Ramos (cell line): ENCODE measurements around the gene RFT1.

ENCODE experiments used
- in situ Hi-C: fragments of 300-500 bp; cut with MboI; formaldehyde crosslinking; loops from one replicate; pipeline ENCODE4 v1.14.3; 2022; ENCODE audit warnings: low sequenced_read_pairs; ENCODE audit not compliant: unreplicated experiment

RFT1 gene

DNA sequence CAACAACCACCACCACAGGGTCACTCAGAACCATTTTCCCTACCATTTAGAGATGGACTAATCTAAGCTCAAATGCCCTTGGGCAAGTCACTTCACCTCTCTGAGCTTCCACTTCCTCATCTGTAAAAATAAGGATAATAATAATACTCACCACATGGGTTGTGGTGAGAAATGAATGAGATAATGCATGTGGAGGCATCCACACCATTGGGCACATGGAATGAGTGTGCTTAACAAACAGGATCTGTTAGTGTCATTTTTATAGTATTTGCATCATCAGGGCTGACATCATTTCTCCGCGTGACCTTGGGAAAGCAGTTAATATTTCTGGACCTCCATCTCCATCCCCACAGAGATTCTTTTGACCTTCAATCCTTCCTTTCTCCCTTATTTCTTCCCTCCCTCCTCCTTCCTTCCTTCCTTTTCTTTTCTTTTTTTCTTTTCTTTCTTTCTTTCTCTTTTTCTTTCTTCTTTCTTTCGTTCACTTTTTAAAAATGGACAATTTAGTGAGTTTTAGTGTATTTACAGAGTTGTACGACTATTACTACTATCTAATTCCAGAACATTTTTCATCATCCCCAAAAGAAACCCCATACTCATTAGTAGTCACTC lies 7.7 kb upstream of the RFT1 start:
- in situ Hi-C loops: no loop called here

DNA sequence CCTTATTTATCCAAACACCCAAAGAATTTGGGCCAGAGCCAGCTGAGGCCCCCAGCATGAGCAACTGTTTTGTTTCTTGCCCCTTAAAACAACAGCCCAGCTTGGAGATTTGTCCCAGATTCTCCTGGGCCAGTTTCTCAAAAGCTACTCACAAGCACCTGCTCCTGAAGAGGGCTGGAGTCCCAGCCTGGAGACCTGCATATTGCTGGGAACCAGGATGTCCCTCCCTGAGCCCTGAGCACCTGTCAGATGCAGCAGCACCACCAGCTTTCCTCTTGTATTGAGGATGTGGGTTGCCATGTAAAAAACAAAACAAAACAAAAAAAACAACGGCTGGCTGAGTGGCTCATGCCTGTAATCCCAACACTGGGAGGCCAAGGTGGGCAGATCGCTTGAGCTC lies 7.0 kb upstream of the RFT1 start:
- in situ Hi-C loops: no loop called here

DNA sequence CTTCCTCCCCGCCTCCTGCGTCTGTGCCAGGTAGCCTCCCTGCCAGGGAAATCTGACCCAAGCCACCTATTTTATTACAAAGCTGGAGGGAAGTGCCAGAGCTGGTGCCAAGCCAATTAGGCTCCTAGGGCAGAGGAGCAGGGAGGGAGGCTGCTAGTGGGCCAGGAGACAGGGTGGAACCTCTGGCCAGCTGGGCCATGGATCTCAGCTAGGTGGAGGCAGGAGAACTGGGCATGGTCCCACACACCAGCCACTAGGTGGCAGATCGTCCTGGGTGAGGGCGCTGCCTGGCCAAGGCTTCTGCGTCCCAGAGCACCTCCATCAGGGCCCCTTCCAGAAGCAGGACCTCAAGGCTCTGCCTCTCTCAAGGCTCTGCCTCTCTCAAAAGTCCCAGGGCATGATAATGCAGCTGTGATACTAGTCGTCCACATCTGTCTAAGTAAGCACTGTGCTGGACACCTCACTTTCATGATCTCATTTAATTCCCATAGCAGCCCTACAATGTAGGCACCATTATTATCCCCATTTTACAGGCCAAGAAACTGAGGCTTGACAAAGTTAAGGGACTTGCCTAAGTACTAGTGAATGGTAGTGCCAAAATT lies 4.5 kb upstream of the RFT1 start:
- in situ Hi-C loops: loop anchor here (5.0 kb wide), 1 partner anchor 63 kb away; no protein-coding TSS in a partner anchor

- in situ Hi-C loops: loop anchor here (5.0 kb wide), 1 partner anchor 65 kb away; no protein-coding TSS in a partner anchor
Measured at GRCh38 chr3:53132347-53132746, 2.1 kb upstream of the RFT1 start.

GRCh38 chr3:53131096-53131495 lies 861 bp upstream of the RFT1 start:
- in situ Hi-C loops: loop anchor here (5.0 kb wide), 1 partner anchor 66 kb away; no protein-coding TSS in a partner anchor

DNA sequence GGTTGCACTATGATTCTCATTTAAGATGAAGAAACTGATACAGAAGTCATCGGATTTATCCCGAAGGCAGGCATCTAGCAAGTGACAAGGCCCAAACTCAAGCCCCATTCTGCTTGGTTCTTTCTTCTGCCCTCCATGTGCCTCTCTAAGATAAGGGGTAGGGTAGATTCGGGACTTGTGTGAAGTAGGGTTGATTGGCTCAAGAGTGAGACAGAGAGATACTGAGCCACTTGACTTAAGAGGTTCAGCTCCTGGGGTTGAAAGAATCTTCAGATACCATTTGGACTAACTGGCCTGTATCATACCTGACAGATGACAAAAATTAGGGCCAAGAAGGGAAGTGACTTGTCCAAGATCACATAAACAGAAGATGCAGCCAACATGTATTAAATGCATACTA lies 891 bp downstream of the RFT1 start:
- in situ Hi-C loops: no loop called here

DNA sequence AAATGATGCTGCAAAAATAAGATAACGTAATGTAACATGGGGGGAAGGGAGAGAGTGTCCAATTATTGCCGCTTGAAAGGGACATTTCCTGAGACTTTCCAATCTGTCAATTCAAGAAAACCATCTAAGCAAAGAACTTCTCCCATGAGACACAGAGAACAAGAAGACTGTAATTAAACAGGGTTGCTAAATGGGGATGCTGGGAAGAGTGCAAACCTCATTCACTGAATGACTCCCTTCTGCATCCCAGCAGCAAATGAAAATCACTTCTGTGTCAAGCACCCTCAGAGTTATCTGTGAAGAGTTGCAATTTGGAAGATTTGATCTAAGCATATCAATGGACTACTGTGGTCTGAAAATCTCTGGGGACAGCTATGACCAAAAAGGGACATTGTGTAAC lies 3.6 kb downstream of the RFT1 start:
- in situ Hi-C loops: no loop called here

DNA sequence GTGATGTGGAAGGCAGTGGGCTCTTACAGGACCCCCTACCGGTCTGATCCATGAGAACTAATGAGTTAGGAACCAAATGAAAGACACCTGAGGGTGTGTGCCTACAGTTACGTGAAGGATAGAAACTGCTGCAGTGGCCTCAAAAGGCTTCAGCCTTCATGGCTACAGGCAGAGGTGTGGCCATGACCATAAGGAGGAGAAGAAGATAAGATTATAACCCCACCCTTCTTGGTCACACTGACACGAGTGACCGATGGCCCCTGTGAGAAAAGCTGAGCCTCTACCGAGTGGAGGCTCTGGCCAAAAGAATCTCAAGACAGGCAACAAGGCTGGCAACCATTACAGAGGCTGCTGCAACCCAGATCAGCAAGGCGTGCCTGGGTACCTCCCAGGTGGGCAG lies 6.3 kb downstream of the RFT1 start:
- in situ Hi-C loops: loop anchor here (25.0 kb wide), 1 partner anchor 588 kb away; no protein-coding TSS in a partner anchor

DNA sequence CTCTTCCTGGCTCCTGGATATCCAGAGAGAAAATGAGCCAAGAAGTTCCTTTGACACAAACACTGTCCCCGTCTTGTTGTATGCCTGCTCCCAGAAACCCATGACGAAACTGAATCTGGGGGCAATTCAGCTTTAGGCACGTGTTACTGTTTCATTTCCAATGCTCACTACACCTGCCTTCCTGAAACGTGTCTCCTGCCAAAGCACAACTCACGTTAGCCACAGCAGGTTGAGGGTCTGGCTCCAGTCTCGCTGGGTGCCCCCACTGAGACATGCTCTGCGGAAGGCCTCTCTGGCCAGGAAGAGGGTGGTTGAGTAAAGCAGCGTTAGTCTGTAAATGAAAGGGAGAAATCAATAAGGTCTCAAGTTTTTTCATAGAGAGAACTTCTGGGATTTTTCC lies 6.7 kb downstream of the RFT1 start:
- in situ Hi-C loops: loop anchor here (25.0 kb wide), 1 partner anchor 589 kb away; no protein-coding TSS in a partner anchor

DNA sequence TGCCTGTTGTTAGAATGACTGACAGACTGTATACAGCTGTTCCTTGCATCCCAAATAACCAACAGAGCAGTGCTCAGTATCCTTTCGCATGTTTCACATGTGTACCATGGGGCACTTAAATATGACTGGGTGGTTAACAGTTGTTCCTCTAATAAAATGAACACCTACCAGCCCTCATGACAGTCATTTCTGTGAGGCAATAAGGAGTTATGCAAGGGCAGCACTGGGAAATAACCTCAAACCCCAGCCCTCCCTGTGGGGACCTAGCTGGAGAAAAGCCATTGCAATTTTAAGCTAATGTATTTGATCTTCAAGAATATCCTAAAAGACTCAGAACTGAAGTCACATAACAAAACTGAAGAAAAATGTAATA lies 7.3 kb downstream of the RFT1 start:
- in situ Hi-C loops: loop anchor here (25.0 kb wide), 1 partner anchor 589 kb away; no protein-coding TSS in a partner anchor

DNA sequence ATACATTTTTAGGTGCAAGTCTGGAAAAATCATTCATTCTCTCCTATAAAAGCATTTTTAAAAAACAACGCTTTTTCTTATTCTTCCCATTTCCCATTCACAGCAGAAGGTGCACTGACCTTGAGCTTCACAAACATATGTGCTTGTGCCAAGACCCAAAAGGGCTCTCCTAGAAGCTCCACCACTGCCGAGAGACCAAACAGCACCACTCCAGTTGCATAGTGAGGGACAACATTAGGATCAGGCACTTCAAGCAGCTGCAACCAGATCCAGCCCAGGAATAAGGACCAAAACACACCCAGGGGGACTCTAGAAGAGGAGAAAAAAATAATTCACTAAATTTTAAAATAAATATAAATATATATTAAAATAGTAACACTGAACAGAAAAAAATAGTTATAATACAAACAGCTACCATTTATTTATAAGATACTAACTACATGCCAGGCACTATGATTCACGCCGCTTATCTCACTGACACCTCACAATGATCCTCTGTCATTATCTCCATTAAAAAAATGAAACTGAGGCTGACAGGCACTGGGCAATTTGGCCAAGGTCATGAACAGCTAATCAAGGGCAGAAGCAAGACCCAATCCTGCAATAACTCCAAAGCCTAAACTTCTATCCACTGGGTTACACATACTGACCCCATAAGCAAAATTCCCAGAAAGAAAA lies 7.8 kb downstream of the RFT1 start:
- in situ Hi-C loops: loop anchor here (25.0 kb wide), 1 partner anchor 590 kb away; no protein-coding TSS in a partner anchor

GRCh38 chr3:53120336-53120735 lies 9.9 kb downstream of the RFT1 start:
- in situ Hi-C loops: loop anchor here (25.0 kb wide), 1 partner anchor 592 kb away; no protein-coding TSS in a partner anchor

- in situ Hi-C loops: loop anchor here (25.0 kb wide), 1 partner anchor 595 kb away; no protein-coding TSS in a partner anchor
Measured at GRCh38 chr3:53116956-53117355, 13.3 kb downstream of the RFT1 start.

DNA sequence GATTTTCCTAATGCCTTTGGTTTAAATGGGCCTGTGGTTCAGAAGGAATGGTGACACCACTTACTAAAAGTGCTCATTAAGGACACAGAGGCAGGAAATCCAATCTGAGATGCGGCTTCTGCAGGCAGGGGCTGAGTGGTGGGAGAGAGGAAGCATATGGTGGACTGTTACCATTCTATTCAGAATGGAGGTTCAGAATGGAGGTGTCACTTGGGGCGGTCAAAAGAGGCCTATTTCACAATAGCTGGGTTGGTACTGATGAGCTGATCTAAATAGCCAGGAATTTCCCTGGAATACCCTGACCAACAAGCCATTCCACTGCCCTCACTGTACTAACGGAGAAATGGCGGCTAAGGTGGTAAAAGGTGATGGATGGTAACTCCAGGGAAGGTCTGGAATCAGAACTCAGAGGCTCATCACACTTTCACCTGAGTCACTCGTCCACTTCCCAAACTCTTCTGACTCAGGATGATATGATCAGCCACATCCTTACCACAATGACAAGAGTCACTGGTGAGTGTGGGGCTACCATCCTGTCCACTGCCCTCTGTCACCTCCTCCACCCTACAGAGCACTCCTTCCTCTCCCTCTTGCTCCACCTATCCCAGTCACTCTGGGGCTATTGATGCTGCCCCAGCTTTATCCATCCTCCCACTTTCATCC lies 15.7 kb downstream of the RFT1 start:
- in situ Hi-C loops: loop anchor here (25.0 kb wide), 1 partner anchor 598 kb away; no protein-coding TSS in a partner anchor

DNA sequence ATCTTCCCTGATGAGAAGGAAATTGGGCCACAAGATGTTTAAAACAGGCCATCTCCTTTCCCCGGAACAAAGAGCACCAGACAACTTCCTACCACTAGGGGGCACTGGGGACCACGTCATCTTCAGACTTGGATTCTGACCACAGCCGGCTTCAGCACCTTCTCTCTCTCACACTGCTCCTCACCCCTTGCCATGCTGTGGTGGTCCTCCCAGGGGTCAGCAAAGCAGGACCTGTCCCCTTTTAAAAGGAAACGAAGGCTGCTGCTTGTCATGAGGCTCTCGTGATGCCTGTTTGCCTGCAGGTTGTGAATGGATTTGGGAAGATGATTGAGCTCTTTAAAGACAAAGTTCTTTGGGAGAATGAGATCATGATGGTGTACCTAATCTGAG lies 16.2 kb downstream of the RFT1 start:
- in situ Hi-C loops: loop anchor here (25.0 kb wide), 1 partner anchor 598 kb away; no protein-coding TSS in a partner anchor

DNA sequence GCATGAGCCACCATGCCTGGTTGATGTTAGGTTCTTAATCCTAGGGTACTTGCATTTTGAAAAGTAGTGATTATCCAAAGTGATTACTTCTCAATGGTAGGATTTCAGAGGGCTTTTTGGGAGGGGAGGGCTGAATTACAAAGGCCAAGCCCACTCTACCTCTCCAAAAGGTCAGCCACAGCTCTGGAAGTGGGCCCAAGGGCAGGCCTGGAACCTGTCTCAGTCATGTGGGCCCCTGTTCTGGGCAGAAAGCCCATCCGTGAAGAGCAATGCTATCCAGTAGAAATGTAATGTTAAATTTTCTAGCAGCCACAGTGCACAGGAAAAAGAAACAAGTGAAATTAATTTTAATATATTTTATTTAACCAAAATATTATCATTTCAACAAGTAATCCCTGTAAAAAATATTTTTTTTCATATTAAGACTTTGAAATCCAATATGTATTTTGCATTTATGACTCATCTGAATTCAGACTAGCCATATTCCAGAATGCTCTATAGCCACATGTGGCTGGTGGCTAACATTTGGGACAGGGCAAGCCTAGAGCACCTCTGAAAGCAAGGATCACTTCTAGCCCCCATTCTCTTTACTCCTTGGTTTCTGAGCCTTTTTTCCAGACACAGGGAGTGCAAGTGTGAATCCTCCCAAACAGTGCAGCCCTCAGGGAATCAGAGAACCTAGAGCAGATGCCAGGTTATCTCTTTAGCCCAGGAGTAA lies 16.8 kb downstream of the RFT1 start:
- in situ Hi-C loops: loop anchor here (25.0 kb wide), 1 partner anchor 599 kb away; no protein-coding TSS in a partner anchor

GRCh38 chr3:53111822-53112221 lies 18.4 kb downstream of the RFT1 start:
- in situ Hi-C loops: loop anchor here (25.0 kb wide), 1 partner anchor 600 kb away; no protein-coding TSS in a partner anchor

- in situ Hi-C loops: loop anchor here (25.0 kb wide), 1 partner anchor 602 kb away; no protein-coding TSS in a partner anchor
Measured at GRCh38 chr3:53109891-53110771, 20.1 kb downstream of the RFT1 start.

DNA sequence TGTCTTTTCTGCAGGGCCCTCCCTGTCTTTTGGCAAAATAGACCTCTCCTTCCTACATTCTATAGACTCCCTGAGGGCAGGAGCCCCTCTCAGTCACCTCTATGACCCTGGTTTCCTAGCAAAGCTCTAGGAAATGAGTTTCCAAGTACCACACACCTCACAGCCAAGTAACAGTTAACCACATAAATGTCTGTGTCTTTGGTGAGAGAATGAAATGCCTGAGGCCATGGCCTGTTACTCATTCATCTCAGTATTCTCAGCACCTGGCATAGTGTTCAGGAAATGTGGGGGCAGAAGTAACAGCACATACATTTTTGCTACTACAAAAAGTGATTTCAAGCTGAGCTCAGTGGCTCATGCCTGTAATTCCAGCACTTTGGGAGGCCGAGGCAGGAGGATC lies 21.0 kb downstream of the RFT1 start:
- in situ Hi-C loops: loop anchor here (25.0 kb wide), 1 partner anchor 603 kb away; no protein-coding TSS in a partner anchor
